Breast epithelium (tissue), 3 donors: ENCODE data around the gene XCR1.

ENCODE experiments used
- CTCF ChIP-seq, 3 donors: fragments of 450-650 bp; IDR thresholded peaks; one replicate each; pipeline ENCODE4 v1.5.1; 2016 to 2017; ENCODE audit warnings: antibody characterized with exemption in 3 of 3, mild to moderate bottlenecking in 3 of 3, moderate library complexity in 3 of 3
- POLR2A ChIP-seq: fragments of 450-650 bp; IDR thresholded peaks from one replicate; pipeline ENCODE4 v1.6.1; 2016; ENCODE audit warnings: antibody characterized with exemption, mild to moderate bottlenecking, moderate library complexity

DNA sequence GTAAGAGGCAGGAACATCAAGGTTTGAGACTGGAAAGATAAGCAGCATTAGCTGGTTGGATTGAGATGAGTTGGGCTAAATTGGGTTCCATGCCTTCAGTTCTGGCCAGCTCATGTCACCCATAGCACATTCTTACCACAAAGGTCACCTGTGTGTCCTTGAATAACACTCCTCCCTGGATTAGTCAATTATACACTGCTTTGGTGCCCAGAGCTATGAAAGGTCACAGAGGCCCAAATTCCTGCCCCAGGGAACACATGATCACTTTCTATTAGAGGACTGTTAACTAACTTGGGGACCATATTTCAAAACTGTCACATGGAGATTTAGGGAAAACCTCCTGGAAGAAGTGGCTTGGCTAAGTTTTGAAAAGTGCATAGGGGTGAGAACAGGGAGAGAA is 40.1 kb upstream of the XCR1 start:
- no peak for TF ChIP-seq POLR2A
- TF ChIP-seq CTCF (IDR thresholded peaks at IDR 0.05): no peak
